ENCODE data around the gene PHGDH.

Gene PHGDH

DNA sequence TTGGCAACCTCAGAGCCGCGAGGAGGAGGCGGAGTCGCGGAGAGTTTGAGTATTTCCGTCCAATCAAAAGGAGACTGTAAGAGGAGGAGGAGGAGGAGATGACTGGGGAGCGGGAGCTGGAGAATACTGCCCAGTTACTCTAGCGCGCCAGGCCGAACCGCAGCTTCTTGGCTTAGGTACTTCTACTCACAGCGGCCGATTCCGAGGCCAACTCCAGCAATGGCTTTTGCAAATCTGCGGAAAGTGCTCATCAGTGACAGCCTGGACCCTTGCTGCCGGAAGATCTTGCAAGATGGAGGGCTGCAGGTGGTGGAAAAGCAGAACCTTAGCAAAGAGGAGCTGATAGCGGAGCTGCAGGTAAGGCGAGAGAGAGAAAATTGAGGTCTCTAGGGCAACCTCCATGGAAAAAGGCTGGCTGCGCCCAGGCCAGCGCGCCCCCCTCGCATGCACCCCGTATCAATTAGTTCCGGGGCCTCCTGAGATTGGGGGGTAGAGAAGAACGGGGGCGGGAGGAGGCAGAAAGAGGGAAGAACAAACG, at the start of gene PHGDH:
Gene PHGDH, plus strand, starts transcription at position 131 of the 538 bp plus-strand sequence. Its CDS starts 89 bp downstream, at position 220.
- Histone ChIP-seq H3K79me2 (ENCODE audit: low read length) (peaks cover 44% of the 10 kb centered on the region), H3K9ac (ENCODE audit: low read length) (peak within 1 kb of the TSS; percentile 81), H3K9me2 (replicated peaks; ENCODE audit: insufficient read depth, low read length) (no peaks in the 10 kb centered on the region), H3K27ac (ENCODE audit: low read length) (peak within 1 kb of the TSS; percentile 47; the same call in 1 of the 2 replicates), H2AFZ (ENCODE audit: low read length) (peak within 1 kb of the TSS; percentile 45), H3K27me3 (replicated peaks; ENCODE audit: insufficient read depth, low read length) (no peaks in the 10 kb centered on the region), H3F3A (ENCODE audit: insufficient read depth, low read length) (0 out of 2 replicates have a peak, but pooled peaks cover 3% of the 10 kb centered on the region), H4K20me1 (ENCODE audit: insufficient read depth, low read length) (no peaks in the 10 kb centered on the region), H3K9me3 (replicated peaks; ENCODE audit: insufficient read depth, low read length) (no peaks in the 10 kb centered on the region), H3K4me3 (ENCODE audit: low read length) (peak within 1 kb of the TSS; percentile 89), H3K4me1 (ENCODE audit: low read length) (no peaks in the 10 kb centered on the region), H3K4me2 (ENCODE audit: low read depth, low read length) (peak within 1 kb of the TSS; percentile 59), H3K36me3 (replicated peaks; ENCODE audit: insufficient read depth, low read length) (no peaks in the 10 kb centered on the region)
- TF ChIP-seq EZH2phosphoT487 (IDR thresholded peaks at IDR 0.05; ENCODE audit: low read length) (no peak), EZH2 (optimal IDR thresholded peaks at IDR 0.05; ENCODE audit: low read depth, low read length) (no peak)
- TF ChIP-seq, protein P1, sequence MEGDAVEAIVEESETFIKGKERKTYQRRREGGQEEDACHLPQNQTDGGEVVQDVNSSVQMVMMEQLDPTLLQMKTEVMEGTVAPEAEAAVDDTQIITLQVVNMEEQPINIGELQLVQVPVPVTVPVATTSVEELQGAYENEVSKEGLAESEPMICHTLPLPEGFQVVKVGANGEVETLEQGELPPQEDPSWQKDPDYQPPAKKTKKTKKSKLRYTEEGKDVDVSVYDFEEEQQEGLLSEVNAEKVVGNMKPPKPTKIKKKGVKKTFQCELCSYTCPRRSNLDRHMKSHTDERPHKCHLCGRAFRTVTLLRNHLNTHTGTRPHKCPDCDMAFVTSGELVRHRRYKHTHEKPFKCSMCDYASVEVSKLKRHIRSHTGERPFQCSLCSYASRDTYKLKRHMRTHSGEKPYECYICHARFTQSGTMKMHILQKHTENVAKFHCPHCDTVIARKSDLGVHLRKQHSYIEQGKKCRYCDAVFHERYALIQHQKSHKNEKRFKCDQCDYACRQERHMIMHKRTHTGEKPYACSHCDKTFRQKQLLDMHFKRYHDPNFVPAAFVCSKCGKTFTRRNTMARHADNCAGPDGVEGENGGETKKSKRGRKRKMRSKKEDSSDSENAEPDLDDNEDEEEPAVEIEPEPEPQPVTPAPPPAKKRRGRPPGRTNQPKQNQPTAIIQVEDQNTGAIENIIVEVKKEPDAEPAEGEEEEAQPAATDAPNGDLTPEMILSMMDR (IDR thresholded peaks at IDR 0.05; ENCODE audit: low read length): no peak
- peak; percentile 71 for DNase-seq

DNA sequence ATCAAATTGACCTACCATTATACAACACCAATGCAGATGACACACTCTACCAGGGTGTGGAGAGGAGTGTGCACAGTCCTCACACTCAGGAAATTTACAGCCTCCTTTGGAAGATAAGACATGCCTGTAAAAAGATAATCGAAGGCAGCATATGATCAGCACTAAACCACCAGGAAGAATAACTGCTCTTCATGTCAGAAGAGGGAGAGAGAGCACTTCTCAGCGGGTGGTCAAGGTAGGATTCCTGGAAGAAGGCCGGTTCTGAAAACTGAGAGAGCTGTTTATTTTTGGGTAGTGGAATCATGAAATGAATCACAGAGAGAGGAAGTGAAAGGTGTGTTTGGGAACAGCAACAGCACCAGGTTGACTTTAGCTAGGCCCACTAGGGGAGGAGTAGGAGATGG, 49.7 kb upstream of the PHGDH start:
- Histone ChIP-seq H3K27ac (ENCODE audit: low read length) (no peak overlapping the region; the same call in 1 of the 2 replicates), H3K4me3 (ENCODE audit: low read length) (no peak overlapping the region), H3K9me3 (replicated peaks; ENCODE audit: insufficient read depth, low read length) (no peaks in the 10 kb centered on the region), H3K4me2 (ENCODE audit: low read depth, low read length) (peak overlapping the region; percentile 29; the same call in 1 of the 2 replicates), H3K36me3 (replicated peaks; ENCODE audit: insufficient read depth, low read length) (no peaks in the 10 kb centered on the region), H4K20me1 (ENCODE audit: insufficient read depth, low read length) (no peaks in the 10 kb centered on the region), H3K4me1 (ENCODE audit: low read length) (peaks cover 18% of the 10 kb centered on the region), H3K27me3 (replicated peaks; ENCODE audit: insufficient read depth, low read length) (no peaks in the 10 kb centered on the region), H3F3A (ENCODE audit: insufficient read depth, low read length) (no peaks in the 10 kb centered on the region), H3K79me2 (ENCODE audit: low read length) (no peaks in the 10 kb centered on the region), H2AFZ (ENCODE audit: low read length) (no peak overlapping the region), H3K9ac (ENCODE audit: low read length) (no peak overlapping the region), H3K9me2 (replicated peaks; ENCODE audit: insufficient read depth, low read length) (no peaks in the 10 kb centered on the region)
- TF ChIP-seq EZH2phosphoT487 (IDR thresholded peaks at IDR 0.05; ENCODE audit: low read length): no peak
- TF ChIP-seq EZH2 (optimal IDR thresholded peaks at IDR 0.05; ENCODE audit: low read depth, low read length): no peak
- TF ChIP-seq, protein P1 (IDR thresholded peaks at IDR 0.05; ENCODE audit: low read length): no peak
- no peak for DNase-seq

DNA sequence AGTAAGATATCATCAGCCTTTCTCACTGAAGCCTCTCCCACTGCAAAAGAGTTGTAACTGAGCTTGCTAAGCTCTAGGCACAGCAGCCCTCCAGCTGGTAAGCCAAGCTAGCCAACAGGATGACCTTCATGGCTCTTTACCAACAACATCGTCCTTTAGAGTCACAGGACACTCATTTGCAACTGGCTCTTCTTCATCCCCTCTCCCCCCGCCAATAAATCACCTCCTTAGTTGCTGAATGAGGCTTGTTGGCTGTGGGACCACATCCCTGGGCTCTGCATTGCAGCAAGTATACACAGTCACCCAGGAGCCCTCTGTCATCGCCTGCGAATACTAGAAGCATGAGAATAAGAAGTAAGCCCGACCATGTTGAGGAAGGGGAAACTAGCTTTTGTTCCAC, 47.7 kb upstream of the PHGDH start:
- TF ChIP-seq, protein P1 (IDR thresholded peaks at IDR 0.05; ENCODE audit: low read length): no peak
- no peak for TF ChIP-seq EZH2 (optimal IDR thresholded peaks at IDR 0.05; ENCODE audit: low read depth, low read length)
- TF ChIP-seq EZH2phosphoT487 (IDR thresholded peaks at IDR 0.05; ENCODE audit: low read length): no peak
- H3F3A ChIP-seq (ENCODE audit: insufficient read depth, low read length): no peaks in the 10 kb centered on the region
- H3K4me3 ChIP-seq (ENCODE audit: low read length): no peak overlapping the region
- no peaks in the 10 kb centered on the region for H3K9me2 ChIP-seq (replicated peaks; ENCODE audit: insufficient read depth, low read length)
- no peaks in the 10 kb centered on the region for H3K27me3 ChIP-seq (replicated peaks; ENCODE audit: insufficient read depth, low read length)
- H3K27ac ChIP-seq (ENCODE audit: low read length): no peak overlapping the region
- no peaks in the 10 kb centered on the region for H4K20me1 ChIP-seq (ENCODE audit: insufficient read depth, low read length)
- H3K4me2 ChIP-seq (ENCODE audit: low read depth, low read length): no peak overlapping the region
- H3K4me1 ChIP-seq (ENCODE audit: low read length): peaks cover 16% of the 10 kb centered on the region
- no peaks in the 10 kb centered on the region for H3K79me2 ChIP-seq (ENCODE audit: low read length)
- no peak for DNase-seq
- no peak overlapping the region for H2AFZ ChIP-seq (ENCODE audit: low read length)
- H3K9ac ChIP-seq (ENCODE audit: low read length): no peak overlapping the region
- H3K36me3 ChIP-seq (replicated peaks; ENCODE audit: insufficient read depth, low read length): no peaks in the 10 kb centered on the region
- H3K9me3 ChIP-seq (replicated peaks; ENCODE audit: insufficient read depth, low read length): no peaks in the 10 kb centered on the region

Measured in MM.1S (cell line).